Fibroblast of lung (primary cell): ENCODE measurements around the gene PRM1.

Experiments
- CTCF ChIP-seq, 2 donors: IDR thresholded peaks in 1 of 2; conservative IDR thresholded peaks in 1 of 2; 1 replicate in 1 of 2; 2 replicates in 1 of 2; pipeline ENCODE4 v1.5.1; 2011 to 2012; ENCODE audit warnings: low read length in 2 of 2, control low read depth in 1 of 2, inconsistent platforms in 1 of 2, low read depth in 1 of 2, mild to moderate bottlenecking in 1 of 2
- EZH2 ChIP-seq: IDR thresholded peaks from 2 replicates; pipeline ENCODE4 v1.5.1; 2012; ENCODE audit warnings: low read length, control low read depth, mild to moderate bottlenecking; ENCODE audit errors: missing control alignments

DNA sequence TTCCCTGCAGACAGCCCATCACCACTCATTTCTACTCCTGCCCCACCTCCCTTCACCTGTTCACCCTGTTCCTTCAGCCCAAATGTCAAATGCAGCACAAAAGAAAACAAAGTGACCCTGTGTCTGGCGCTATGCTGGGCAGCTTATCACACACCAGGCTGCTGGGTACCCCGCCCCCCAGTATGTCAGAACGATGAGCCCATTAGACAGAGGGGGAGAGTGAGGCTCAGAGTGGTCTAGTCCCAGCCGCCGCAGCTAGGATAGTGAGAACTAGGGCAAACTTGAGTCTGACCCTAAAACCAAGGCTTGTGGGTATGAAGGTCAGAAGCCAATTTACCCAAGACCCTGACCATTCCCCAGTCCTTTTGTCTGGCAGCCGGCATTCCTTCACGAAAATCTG lies 16.0 kb downstream of the PRM1 start:
- TF ChIP-seq CTCF (conservative IDR thresholded peaks at IDR 0.05 in 1 of 2, IDR thresholded peaks at IDR 0.05 in 1 of 2; ENCODE audit: low read depth in 1 of 2, low read length in 2 of 2) (no peak), EZH2 (no peak)
